GM23338 (cell line): ENCODE results near the gene FOXD1. TPM values are rescaled to one million over a fixed set of nuclear protein-coding genes. Genes with fewer than 3 reads are reported as not detected.

ENCODE experiments used
- ATAC-seq: fragments of 200-7000 bp; cut with Tn5 transposase; 3 replicates; pipeline ENCODE4 v1.9.1; 2020
- DNase-seq: peaks from one replicate; pipeline ENCODE4 v3.0.0-alpha.2; 2015; ENCODE audit warnings: low spot score
- H2AFZ ChIP-seq: fragments of 200-600 bp; sonication (generic); 2 replicates; pipeline ENCODE4 v1.8.0; 2016; ENCODE audit warnings: antibody characterized with exemption, mild to moderate bottlenecking, moderate library complexity
- H3F3A ChIP-seq: fragments of 200-600 bp; sonication (generic); replicated peaks from 2 replicates; pipeline ENCODE4 v1.8.0; 2017; ENCODE audit warnings: antibody characterized with exemption, mixed run types, low read depth
- H3K27ac ChIP-seq: fragments of 200-600 bp; sonication (generic); 2 replicates; pipeline ENCODE4 v1.6.1; 2016; ENCODE audit warnings: low read depth
- H3K27me3 ChIP-seq: fragments of 200-600 bp; sonication (generic); 2 replicates; pipeline ENCODE4 v1.8.0; 2016; ENCODE audit warnings: mild to moderate bottlenecking, mixed run types, moderate library complexity; ENCODE audit not compliant: insufficient read depth
- H3K36me3 ChIP-seq: fragments of 200-600 bp; sonication (generic); 2 replicates; pipeline ENCODE4 v1.8.0; 2016; ENCODE audit warnings: mild to moderate bottlenecking; ENCODE audit not compliant: insufficient read depth
- H3K4me1 ChIP-seq: fragments of 200-600 bp; sonication (generic); 2 replicates; pipeline ENCODE4 v1.8.0; 2016; ENCODE audit warnings: mild to moderate bottlenecking, moderate library complexity; ENCODE audit not compliant: insufficient read depth
- H3K4me2 ChIP-seq: fragments of 200-600 bp; sonication (generic); 2 replicates; pipeline ENCODE4 v1.7.1; 2017; ENCODE audit warnings: mixed run types
- H3K4me3 ChIP-seq: fragments of 200-600 bp; sonication (generic); 2 replicates; pipeline ENCODE4 v1.6.1; 2016; ENCODE audit warnings: mixed run types
- H3K79me2 ChIP-seq: fragments of 200-600 bp; sonication (generic); replicated peaks from 2 replicates; pipeline ENCODE4 v1.8.0; 2017; ENCODE audit warnings: mild to moderate bottlenecking; ENCODE audit not compliant: insufficient read depth
- H3K9me2 ChIP-seq: fragments of 200-600 bp; sonication (generic); 2 replicates; pipeline ENCODE4 v1.8.0; 2017; ENCODE audit not compliant: insufficient read depth
- H4K20me1 ChIP-seq: fragments of 200-600 bp; sonication (generic); replicated peaks from 2 replicates; pipeline ENCODE4 v1.8.0; 2017; ENCODE audit warnings: mild to moderate bottlenecking; ENCODE audit not compliant: insufficient read depth
- H3K27ac Mint-ChIP-seq: 2 replicates; pipeline ENCODE4 v1.8.0; 2020; ENCODE audit warnings: inconsistent platforms, mild to moderate bottlenecking, moderate library complexity, mixed read lengths
- H3K27me3 Mint-ChIP-seq: 3 replicates; pipeline ENCODE4 v1.8.0; 2022; ENCODE audit warnings: low read depth, mild to moderate bottlenecking, moderate library complexity, mixed read lengths, inconsistent platforms; ENCODE audit not compliant: insufficient read depth, poor library complexity
- H3K36me3 Mint-ChIP-seq: 3 replicates; pipeline ENCODE4 v1.8.0; 2021; ENCODE audit warnings: low read depth, mild to moderate bottlenecking, inconsistent platforms, moderate library complexity, mixed read lengths
- H3K4me1 Mint-ChIP-seq: 3 replicates; pipeline ENCODE4 v1.8.0; 2020; ENCODE audit warnings: mild to moderate bottlenecking, inconsistent platforms, mixed read lengths
- H3K4me3 Mint-ChIP-seq: 3 replicates; pipeline ENCODE4 v1.8.0; 2021; ENCODE audit warnings: moderate library complexity, mild to moderate bottlenecking, inconsistent platforms, mixed read lengths
- H3K9me3 Mint-ChIP-seq: 3 replicates; pipeline ENCODE4 v1.8.0; 2020; ENCODE audit warnings: moderate library complexity, mild to moderate bottlenecking, inconsistent platforms, mixed read lengths
- EZH2 ChIP-seq: fragments of 200-600 bp; sonication (generic); IDR thresholded peaks from one replicate; pipeline ENCODE4 v1.8.0; 2017; ENCODE audit warnings: antibody characterized with exemption, mild to moderate bottlenecking, low read depth; ENCODE audit not compliant: unreplicated experiment
- JUNB ChIP-seq: IDR thresholded peaks from one replicate; pipeline ENCODE4 v1.6.1; 2016; ENCODE audit warnings: antibody characterized with exemption; ENCODE audit not compliant: unreplicated experiment
- POLR2AphosphoS5 ChIP-seq: IDR thresholded peaks from 2 replicates; pipeline ENCODE4 v1.6.1; 2016; ENCODE audit warnings: antibody characterized with exemption, low read depth
- ZNF114 ChIP-seq: fragments of 250-450 bp; sonication (Bioruptor Pico); IDR thresholded peaks from 2 replicates; pipeline ENCODE4 v1.5.0; 2020; ENCODE audit warnings: mild to moderate bottlenecking, moderate library complexity
- ZNF462 ChIP-seq: fragments of 250-450 bp; sonication (Bioruptor Pico); IDR thresholded peaks from 2 replicates; pipeline ENCODE4 v1.5.0; 2020; ENCODE audit warnings: mild to moderate bottlenecking, moderate library complexity
- polyA plus RNA-seq: library from polyadenylated mRNA; unstranded; fragments of >200 nt; fragmentation: Nextera tagmentation; extraction: Ambion mirVana; gene quantifications from 2 replicates; pipeline ENCODE4 v1.2.1, GENCODE V29; 2016
- total RNA-seq: library from RNA; depleted of rRNA; stranded (reverse); fragments of >200 nt; shearing (Covaris generic); gene quantifications from 2 replicates; pipeline ENCODE4 v1.2.3, GENCODE V29; 2014
- TF ChIP-seq, protein P1 (sequence below): IDR thresholded peaks from one replicate; pipeline ENCODE4 v1.6.1; 2018; ENCODE audit warnings: antibody characterized with exemption; ENCODE audit not compliant: unreplicated experiment

FOXD1 gene
- total and polyA plus RNA-seq, 2 experiments from 2014 or later, result 0.42 TPM; not detected in 1

DNA sequence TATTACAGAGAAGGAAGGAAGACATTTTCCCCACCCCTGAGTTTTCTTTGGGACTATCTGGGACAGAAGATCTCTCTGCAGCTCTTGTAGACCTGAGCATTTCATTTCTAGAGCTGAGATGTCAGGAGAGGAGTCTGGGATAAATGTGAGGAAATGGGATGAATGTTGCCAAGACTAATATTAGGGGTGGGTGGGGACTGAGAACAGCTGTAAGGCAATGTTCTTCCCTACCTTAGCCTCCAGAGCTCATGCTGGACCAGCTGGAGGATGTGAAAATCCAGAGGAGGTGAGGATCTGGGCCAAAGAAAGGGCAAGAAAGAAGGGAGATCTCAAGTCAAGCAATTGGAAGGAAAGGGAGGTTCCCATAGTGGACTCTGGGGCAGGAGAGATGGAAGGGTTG is 23.1 kb upstream of the FOXD1 start (continued):
- TF ChIP-seq ZNF462 (CRISPR knock-in tag), result no peak
- TF ChIP-seq ZNF114, result no peak

DNA sequence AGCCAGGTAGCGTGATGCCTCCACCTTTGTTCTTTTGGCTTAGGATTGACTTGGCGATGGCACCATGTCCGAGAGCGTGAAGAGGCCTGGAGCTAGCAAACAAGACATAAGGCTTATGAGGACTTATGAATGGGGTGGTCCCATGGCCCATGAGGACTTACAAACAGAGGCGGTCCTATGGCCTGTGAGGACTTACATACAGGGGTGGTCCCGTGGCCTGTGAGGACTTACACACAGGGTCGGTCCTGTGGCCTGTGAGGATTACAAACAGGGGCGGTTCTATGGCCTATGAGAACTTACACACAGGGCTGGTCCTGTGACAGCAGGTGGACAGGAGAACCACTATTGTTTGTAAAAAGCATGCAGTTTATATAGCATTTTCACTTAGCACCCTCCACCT is 21.3 kb upstream of the FOXD1 start:
- Histone ChIP-seq H3K4me2 (no peak overlapping the region), H3F3A (no peaks in the 10 kb centered on the region), H3K79me2 (no peaks in the 10 kb centered on the region), H3K9me2 (no peaks in the 10 kb centered on the region), H3K36me3 (no peaks in the 10 kb centered on the region), H3K27me3 (no peaks in the 10 kb centered on the region), H4K20me1 (no peaks in the 10 kb centered on the region), H3K4me1 (peaks cover 11% of the 10 kb centered on the region), H3K27ac (no peak overlapping the region), H3K4me3 (no peak overlapping the region), H2AFZ (no peak overlapping the region)
- no peak overlapping the region for H3K27ac Mint-ChIP-seq
- no peak for DNase-seq
- TF ChIP-seq POLR2AphosphoS5 (no peak), ZNF114 (no peak), JUNB (no peak), EZH2 (no peak), ZNF462 (CRISPR knock-in tag) (no peak)
- TF ChIP-seq, protein P1, sequence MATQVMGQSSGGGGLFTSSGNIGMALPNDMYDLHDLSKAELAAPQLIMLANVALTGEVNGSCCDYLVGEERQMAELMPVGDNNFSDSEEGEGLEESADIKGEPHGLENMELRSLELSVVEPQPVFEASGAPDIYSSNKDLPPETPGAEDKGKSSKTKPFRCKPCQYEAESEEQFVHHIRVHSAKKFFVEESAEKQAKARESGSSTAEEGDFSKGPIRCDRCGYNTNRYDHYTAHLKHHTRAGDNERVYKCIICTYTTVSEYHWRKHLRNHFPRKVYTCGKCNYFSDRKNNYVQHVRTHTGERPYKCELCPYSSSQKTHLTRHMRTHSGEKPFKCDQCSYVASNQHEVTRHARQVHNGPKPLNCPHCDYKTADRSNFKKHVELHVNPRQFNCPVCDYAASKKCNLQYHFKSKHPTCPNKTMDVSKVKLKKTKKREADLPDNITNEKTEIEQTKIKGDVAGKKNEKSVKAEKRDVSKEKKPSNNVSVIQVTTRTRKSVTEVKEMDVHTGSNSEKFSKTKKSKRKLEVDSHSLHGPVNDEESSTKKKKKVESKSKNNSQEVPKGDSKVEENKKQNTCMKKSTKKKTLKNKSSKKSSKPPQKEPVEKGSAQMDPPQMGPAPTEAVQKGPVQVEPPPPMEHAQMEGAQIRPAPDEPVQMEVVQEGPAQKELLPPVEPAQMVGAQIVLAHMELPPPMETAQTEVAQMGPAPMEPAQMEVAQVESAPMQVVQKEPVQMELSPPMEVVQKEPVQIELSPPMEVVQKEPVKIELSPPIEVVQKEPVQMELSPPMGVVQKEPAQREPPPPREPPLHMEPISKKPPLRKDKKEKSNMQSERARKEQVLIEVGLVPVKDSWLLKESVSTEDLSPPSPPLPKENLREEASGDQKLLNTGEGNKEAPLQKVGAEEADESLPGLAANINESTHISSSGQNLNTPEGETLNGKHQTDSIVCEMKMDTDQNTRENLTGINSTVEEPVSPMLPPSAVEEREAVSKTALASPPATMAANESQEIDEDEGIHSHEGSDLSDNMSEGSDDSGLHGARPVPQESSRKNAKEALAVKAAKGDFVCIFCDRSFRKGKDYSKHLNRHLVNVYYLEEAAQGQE, result no peak
- peaks cover 5% of the 10 kb centered on the region for H3K27me3 Mint-ChIP-seq
- peaks cover 13% of the 10 kb centered on the region; the same call in 2 of the 3 replicates for H3K36me3 Mint-ChIP-seq
- H3K4me1 Mint-ChIP-seq, result peaks cover 9% of the 10 kb centered on the region
- H3K4me3 Mint-ChIP-seq, result no peak overlapping the region
- no peak for ATAC-seq
- H3K9me3 Mint-ChIP-seq, result peaks cover 22% of the 10 kb centered on the region
